Mammary epithelial cell (primary cell): ENCODE results near the gene PKDREJ.

Experiments
- EZH2 ChIP-seq: IDR thresholded peaks from 2 replicates; pipeline ENCODE4 v1.6.1; 2012; ENCODE audit warnings: low read length, inconsistent platforms, borderline replicate concordance
- TF ChIP-seq, protein P1 (sequence below), 2 donors: IDR thresholded peaks in 1 of 2; conservative IDR thresholded peaks in 1 of 2; 2 replicates each; pipeline ENCODE4 v1.5.1; 2011 to 2012; ENCODE audit warnings: inconsistent platforms in 2 of 2, low read length in 2 of 2, mild to moderate bottlenecking in 2 of 2, control low read depth in 1 of 2, low read depth in 1 of 2; ENCODE audit not compliant: insufficient read depth in 1 of 2; ENCODE audit errors: extremely low read depth in 1 of 2

DNA sequence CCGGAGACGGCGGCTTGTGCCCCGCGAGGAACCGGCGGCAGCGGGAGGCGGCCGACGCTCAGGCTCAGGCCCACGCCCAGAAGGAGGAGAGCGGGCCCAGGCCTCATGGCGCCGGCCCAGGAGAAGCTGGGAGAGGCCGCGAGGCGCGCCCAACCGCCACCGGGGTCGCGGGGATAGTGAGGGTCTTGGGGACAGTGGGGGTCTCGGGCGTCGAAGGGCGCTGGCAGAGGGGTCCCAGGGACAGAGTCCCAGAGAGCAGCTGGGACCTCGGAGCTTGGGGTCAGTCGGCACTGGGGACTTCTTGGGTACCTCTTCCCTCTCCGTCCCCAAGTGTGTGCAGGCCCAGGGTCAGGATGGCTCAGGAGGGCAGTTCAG is at the start of gene PKDREJ:
- TF ChIP-seq, protein P1, sequence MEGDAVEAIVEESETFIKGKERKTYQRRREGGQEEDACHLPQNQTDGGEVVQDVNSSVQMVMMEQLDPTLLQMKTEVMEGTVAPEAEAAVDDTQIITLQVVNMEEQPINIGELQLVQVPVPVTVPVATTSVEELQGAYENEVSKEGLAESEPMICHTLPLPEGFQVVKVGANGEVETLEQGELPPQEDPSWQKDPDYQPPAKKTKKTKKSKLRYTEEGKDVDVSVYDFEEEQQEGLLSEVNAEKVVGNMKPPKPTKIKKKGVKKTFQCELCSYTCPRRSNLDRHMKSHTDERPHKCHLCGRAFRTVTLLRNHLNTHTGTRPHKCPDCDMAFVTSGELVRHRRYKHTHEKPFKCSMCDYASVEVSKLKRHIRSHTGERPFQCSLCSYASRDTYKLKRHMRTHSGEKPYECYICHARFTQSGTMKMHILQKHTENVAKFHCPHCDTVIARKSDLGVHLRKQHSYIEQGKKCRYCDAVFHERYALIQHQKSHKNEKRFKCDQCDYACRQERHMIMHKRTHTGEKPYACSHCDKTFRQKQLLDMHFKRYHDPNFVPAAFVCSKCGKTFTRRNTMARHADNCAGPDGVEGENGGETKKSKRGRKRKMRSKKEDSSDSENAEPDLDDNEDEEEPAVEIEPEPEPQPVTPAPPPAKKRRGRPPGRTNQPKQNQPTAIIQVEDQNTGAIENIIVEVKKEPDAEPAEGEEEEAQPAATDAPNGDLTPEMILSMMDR (conservative IDR thresholded peaks at IDR 0.05 in 1 of 2, IDR thresholded peaks at IDR 0.05 in 1 of 2; ENCODE audit: extremely low read depth in 1 of 2, insufficient read depth in 1 of 2, low read depth in 1 of 2, low read length in 2 of 2) = no peak
- no peak for TF ChIP-seq EZH2
